Right cardiac atrium (tissue), 5 donors: Measurements from ENCODE around the gene DCD. TPM values are rescaled to one million over a fixed set of nuclear protein-coding genes. Genes with fewer than 3 reads are reported as not detected.
"Not testable (repeated sequence)": the region's sequence is repeated elsewhere in the genome, so short reads cannot be mapped to it uniquely, and the experiment has no call there.

Experiments used
- ATAC-seq, 2 donors: fragments of 200-7000 bp; cut with Tn5 transposase; one replicate each; pipeline versions ENCODE4 v1.8.0 to v1.9.1; 2020; ENCODE audit warnings: moderate library complexity in 2 of 2, mild to moderate bottlenecking in 1 of 2
- DNase-seq, 3 donors: peaks; one replicate each; pipeline ENCODE4 v3.0.0-alpha.2; 2020
- H3K27ac ChIP-seq: one replicate; pipeline ENCODE4 v1.5.1; 2013; ENCODE audit warnings: mild to moderate bottlenecking, low read length, control low read depth, moderate library complexity
- H3K27me3 ChIP-seq: one replicate; pipeline ENCODE4 v1.6.1; 2013; ENCODE audit not compliant: control insufficient read depth, insufficient read depth
- H3K4me1 ChIP-seq: one replicate; pipeline ENCODE4 v1.6.1; 2013; ENCODE audit warnings: low read length; ENCODE audit not compliant: control insufficient read depth, insufficient read depth
- H3K4me3 ChIP-seq: one replicate; pipeline ENCODE4 v1.5.1; 2013; ENCODE audit warnings: low read length, control low read depth
- H3K9me3 ChIP-seq: one replicate; pipeline ENCODE4 v1.6.1; 2013; ENCODE audit warnings: low read length; ENCODE audit not compliant: control insufficient read depth
- WGBS: extraction: QIAGEN DNeasy Blood & Tissue Kit; methylation state at CpG from one replicate; pipeline ENCODE4 v1.1.7; 2013; 5-methylcytosine and 5-hydroxymethylcytosine counted together
- intact Hi-C, 4 donors: fragments of 100-400 bp; cut with DNase I; formaldehyde crosslinking; loops; one replicate each; pipeline versions ENCODE4 v1.11.0 to v1.14.0; 2022 to 2023
- polyA plus RNA-seq: library from polyadenylated mRNA; stranded (reverse); fragments of 200-250 nt; gene quantifications from one replicate; pipeline ENCODE4 v1.2.3, GENCODE V29; 2013
- total RNA-seq, 4 donors: library from RNA; stranded (reverse); fragmentation: NEBNext Ultra II Directional; extraction: Animal tissue kit (Norgen Biotek cat#: 25700); gene quantifications; one replicate each; pipeline ENCODE4 v1.2.1, GENCODE V29; 2021
- donor health status: healthy with polysubstance abuse.
- donor health status: DM: no; HTN: yes; CAD: no.
- donor health status: DM: no; HTN: no; CAD: no.
- donor health status: DM: no; HTN: yes; CAD: no; lungs with severe emphysema.
- donor health status: DM: yes; HTN: yes; CAD: no.

Gene DCD
- total and polyA plus RNA-seq, 5 donors = not detected

- ATAC-seq (no peak), DNase-seq (no peak)
- Histone ChIP-seq H3K27ac (no peak overlapping the region), H3K4me3 (no peak overlapping the region), H3K4me1 (no peaks in the 10 kb centered on the region), H3K9me3 (no peaks in the 10 kb centered on the region), H3K27me3 (no peaks in the 10 kb centered on the region)
- 80% methylated on average over 5 of the region's 5 CpGs for WGBS
- intact Hi-C loops = no loop called here
These were observed 2.7 kb upstream of the DCD start for GRCh38 chr12:54650889-54651288.

- Histone ChIP-seq H3K9me3 (no peaks in the 10 kb centered on the region), H3K4me3 (no peak overlapping the region), H3K4me1 (no peaks in the 10 kb centered on the region), H3K27me3 (no peaks in the 10 kb centered on the region), H3K27ac (no peak overlapping the region)
- DNase-seq = no peak
- intact Hi-C loops = no loop called here
- WGBS = 44% methylated on average over 4 of the region's 4 CpGs
- ATAC-seq = no peak
These were observed 2.2 kb upstream of the DCD start for GRCh38 chr12:54650409-54650808.

- Histone ChIP-seq H3K4me1 (no peaks in the 10 kb centered on the region), H3K27me3 (no peaks in the 10 kb centered on the region), H3K27ac (no peak overlapping the region), H3K9me3 (no peaks in the 10 kb centered on the region), H3K4me3 (no peak overlapping the region)
- WGBS = 47% methylated on average over 1 of the region's 1 CpG
- ATAC-seq (no peak), DNase-seq (no peak)
- intact Hi-C loops = no loop called here
These were observed 1.7 kb upstream of the DCD start for GRCh38 chr12:54649825-54650224.

- no peaks in the 10 kb centered on the region for H3K27me3 ChIP-seq
- DNase-seq (no peak), ATAC-seq (no peak)
- H3K9me3 ChIP-seq = no peaks in the 10 kb centered on the region
- no peaks in the 10 kb centered on the region for H3K4me1 ChIP-seq
- intact Hi-C loops = no loop called here
- H3K4me3 ChIP-seq = no peak overlapping the region
- WGBS = 80% methylated on average over 1 of the region's 1 CpG
- no peak overlapping the region for H3K27ac ChIP-seq
These were observed 6.6 kb downstream of the DCD start for GRCh38 chr12:54641554-54641953.

GRCh38 chr12:54641089-54641488 lies 7.1 kb downstream of the DCD start:
- ATAC-seq (no peak), DNase-seq (no peak)
- Histone ChIP-seq H3K27ac (no peak overlapping the region), H3K27me3 (no peaks in the 10 kb centered on the region), H3K9me3 (no peaks in the 10 kb centered on the region), H3K4me3 (no peak overlapping the region), H3K4me1 (no peaks in the 10 kb centered on the region)
- WGBS = 81% methylated on average over 4 of the region's 4 CpGs
- intact Hi-C loops = no loop called here

GRCh38 chr12:54639112-54639511 lies 9.1 kb downstream of the DCD start:
- H3K4me3 ChIP-seq, intact Hi-C loops, H3K27ac ChIP-seq, H3K27me3 ChIP-seq, DNase-seq, H3K4me1 ChIP-seq, H3K9me3 ChIP-seq, ATAC-seq: not testable (repeated sequence)
- WGBS = 91% methylated on average over 2 of the region's 2 CpGs

- intact Hi-C loops = no loop called here
- no peaks in the 10 kb centered on the region for H3K4me1 ChIP-seq
- H3K9me3 ChIP-seq = no peaks in the 10 kb centered on the region
- no peaks in the 10 kb centered on the region for H3K27me3 ChIP-seq
- H3K27ac ChIP-seq = no peak within 1 kb of the TSS
- 78% methylated on average over 2 of the region's 2 CpGs for WGBS
- H3K4me3 ChIP-seq = no peak within 1 kb of the TSS
- ATAC-seq = no peak
- DNase-seq = no peak
These were observed 13.4 kb downstream of the DCD start, which contains the start of gene LACRT for GRCh38 chr12:54634795-54635194. Gene LACRT, minus strand, starts transcription at chr12:54634895. Its CDS starts 54 bp downstream, at chr12:54634841.

GRCh38 chr12:54631988-54632728 lies 16.0 kb downstream of the DCD start:
- Histone ChIP-seq H3K27me3 (no peaks in the 10 kb centered on the region), H3K4me1 (no peaks in the 10 kb centered on the region), H3K4me3 (no peak overlapping the region), H3K27ac (no peak overlapping the region), H3K9me3 (no peaks in the 10 kb centered on the region)
- intact Hi-C loops = no loop called here
- ATAC-seq (no peak), DNase-seq (no peak)
- 49% methylated on average over 8 of the region's 8 CpGs for WGBS

- no peaks in the 10 kb centered on the region for H3K27me3 ChIP-seq
- no peaks in the 10 kb centered on the region for H3K4me1 ChIP-seq
- intact Hi-C loops = no loop called here
- ATAC-seq = no peak
- H3K9me3 ChIP-seq = no peaks in the 10 kb centered on the region
- H3K27ac ChIP-seq = no peak overlapping the region
- H3K4me3 ChIP-seq = no peak overlapping the region
- DNase-seq = no peak
- 70% methylated on average over 5 of the region's 5 CpGs for WGBS
These were observed 16.6 kb downstream of the DCD start for GRCh38 chr12:54631551-54631950.

GRCh38 chr12:54629925-54630324 lies 18.2 kb downstream of the DCD start:
- intact Hi-C loops = no loop called here
- DNase-seq = no peak
- no peaks in the 10 kb centered on the region for H3K4me1 ChIP-seq
- WGBS = 84% methylated on average over 2 of the region's 2 CpGs
- no peak for ATAC-seq
- no peak overlapping the region for H3K27ac ChIP-seq
- H3K9me3 ChIP-seq = no peaks in the 10 kb centered on the region
- no peaks in the 10 kb centered on the region for H3K27me3 ChIP-seq
- no peak overlapping the region for H3K4me3 ChIP-seq

GRCh38 chr12:54628186-54628846 lies 19.8 kb downstream of the DCD start:
- Histone ChIP-seq H3K4me3 (no peak overlapping the region), H3K9me3 (no peaks in the 10 kb centered on the region), H3K27ac (no peak overlapping the region), H3K4me1 (no peaks in the 10 kb centered on the region), H3K27me3 (no peaks in the 10 kb centered on the region)
- WGBS = 96% methylated on average over 3 of the region's 3 CpGs
- ATAC-seq (no peak), DNase-seq (no peak)
- intact Hi-C loops = no loop called here
